ENCODE results near the gene LYPD6.

LYPD6 gene

DNA sequence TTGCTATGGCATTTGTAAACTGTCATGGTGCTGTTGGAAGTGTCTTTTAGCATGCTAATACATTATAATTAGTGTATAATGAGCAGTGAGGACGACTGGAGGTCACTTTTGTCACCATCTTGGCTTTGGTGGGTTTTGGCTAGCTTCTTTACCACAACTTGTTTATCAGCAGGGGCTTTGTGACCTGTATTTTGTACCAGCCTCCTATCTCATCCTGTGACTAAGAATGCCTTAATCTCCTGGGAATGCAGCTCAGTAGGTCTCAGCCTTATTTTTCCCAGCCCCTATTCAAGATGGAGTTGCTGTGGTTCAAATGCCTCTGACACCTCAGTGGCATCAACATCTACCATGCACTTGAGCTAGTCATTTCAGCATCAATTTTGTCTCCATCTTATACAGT lies 29.7 kb downstream of the LYPD6 start:
- H2AFZ ChIP-seq (ENCODE audit: low read length): 0 out of 2 replicates have a peak overlapping the region, but pooled peaks have one; percentile 16
- no peaks in the 10 kb centered on the region for H3K9me3 ChIP-seq (replicated peaks; ENCODE audit: insufficient read depth, low read length)
- H3K4me1 ChIP-seq (ENCODE audit: low read length): peaks cover 3% of the 10 kb centered on the region; the same call in 1 of the 2 replicates
- no peaks in the 10 kb centered on the region for H3K79me2 ChIP-seq (ENCODE audit: low read length)
- H3K9ac ChIP-seq (ENCODE audit: low read length): no peak overlapping the region
- H3K4me3 ChIP-seq (ENCODE audit: low read length): no peak overlapping the region
- no peak for DNase-seq
- no peaks in the 10 kb centered on the region for H3K27me3 ChIP-seq (replicated peaks; ENCODE audit: insufficient read depth, low read length)
- no peaks in the 10 kb centered on the region for H4K20me1 ChIP-seq (ENCODE audit: insufficient read depth, low read length)
- H3F3A ChIP-seq (ENCODE audit: insufficient read depth, low read length): no peaks in the 10 kb centered on the region
- H3K4me2 ChIP-seq (ENCODE audit: low read depth, low read length): no peak overlapping the region
- no peaks in the 10 kb centered on the region for H3K36me3 ChIP-seq (replicated peaks; ENCODE audit: insufficient read depth, low read length)
- H3K9me2 ChIP-seq (replicated peaks; ENCODE audit: insufficient read depth, low read length): no peaks in the 10 kb centered on the region
- H3K27ac ChIP-seq (ENCODE audit: low read length): no peak overlapping the region
- TF ChIP-seq EZH2 (optimal IDR thresholded peaks at IDR 0.05; ENCODE audit: low read depth, low read length): no peak
- TF ChIP-seq, protein P1, sequence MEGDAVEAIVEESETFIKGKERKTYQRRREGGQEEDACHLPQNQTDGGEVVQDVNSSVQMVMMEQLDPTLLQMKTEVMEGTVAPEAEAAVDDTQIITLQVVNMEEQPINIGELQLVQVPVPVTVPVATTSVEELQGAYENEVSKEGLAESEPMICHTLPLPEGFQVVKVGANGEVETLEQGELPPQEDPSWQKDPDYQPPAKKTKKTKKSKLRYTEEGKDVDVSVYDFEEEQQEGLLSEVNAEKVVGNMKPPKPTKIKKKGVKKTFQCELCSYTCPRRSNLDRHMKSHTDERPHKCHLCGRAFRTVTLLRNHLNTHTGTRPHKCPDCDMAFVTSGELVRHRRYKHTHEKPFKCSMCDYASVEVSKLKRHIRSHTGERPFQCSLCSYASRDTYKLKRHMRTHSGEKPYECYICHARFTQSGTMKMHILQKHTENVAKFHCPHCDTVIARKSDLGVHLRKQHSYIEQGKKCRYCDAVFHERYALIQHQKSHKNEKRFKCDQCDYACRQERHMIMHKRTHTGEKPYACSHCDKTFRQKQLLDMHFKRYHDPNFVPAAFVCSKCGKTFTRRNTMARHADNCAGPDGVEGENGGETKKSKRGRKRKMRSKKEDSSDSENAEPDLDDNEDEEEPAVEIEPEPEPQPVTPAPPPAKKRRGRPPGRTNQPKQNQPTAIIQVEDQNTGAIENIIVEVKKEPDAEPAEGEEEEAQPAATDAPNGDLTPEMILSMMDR (IDR thresholded peaks at IDR 0.05; ENCODE audit: low read length): no peak
- TF ChIP-seq EZH2phosphoT487 (IDR thresholded peaks at IDR 0.05; ENCODE audit: low read length): no peak

DNA sequence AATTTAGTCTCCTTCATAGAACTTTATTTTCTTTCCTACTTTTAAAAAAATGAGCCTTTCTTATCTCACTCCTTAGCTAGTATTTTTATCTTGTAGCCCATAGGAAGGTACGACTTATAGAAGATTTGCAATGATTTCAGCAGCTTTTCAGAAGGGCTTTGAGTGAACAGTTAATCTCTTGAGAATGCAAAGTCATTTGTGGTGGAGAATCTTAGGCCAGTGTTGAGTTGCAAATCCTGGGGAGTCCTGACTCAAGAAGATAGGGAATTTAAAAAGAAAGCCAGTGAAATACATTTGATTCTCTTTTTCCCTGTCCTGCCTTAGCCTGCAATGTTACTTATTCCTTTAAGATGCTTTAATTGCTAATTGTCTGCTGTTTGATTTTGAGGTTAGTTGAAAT lies 33.6 kb downstream of the LYPD6 start:
- no peaks in the 10 kb centered on the region for H3F3A ChIP-seq (ENCODE audit: insufficient read depth, low read length)
- H3K36me3 ChIP-seq (replicated peaks; ENCODE audit: insufficient read depth, low read length): no peaks in the 10 kb centered on the region
- no peaks in the 10 kb centered on the region for H3K9me3 ChIP-seq (replicated peaks; ENCODE audit: insufficient read depth, low read length)
- H3K9me2 ChIP-seq (replicated peaks; ENCODE audit: insufficient read depth, low read length): no peaks in the 10 kb centered on the region
- H2AFZ ChIP-seq (ENCODE audit: low read length): no peak overlapping the region
- no peak overlapping the region for H3K9ac ChIP-seq (ENCODE audit: low read length)
- H4K20me1 ChIP-seq (ENCODE audit: insufficient read depth, low read length): no peaks in the 10 kb centered on the region
- peaks cover 5% of the 10 kb centered on the region; the same call in 1 of the 2 replicates for H3K4me1 ChIP-seq (ENCODE audit: low read length)
- no peak overlapping the region for H3K4me2 ChIP-seq (ENCODE audit: low read depth, low read length)
- H3K27ac ChIP-seq (ENCODE audit: low read length): no peak overlapping the region
- no peaks in the 10 kb centered on the region for H3K27me3 ChIP-seq (replicated peaks; ENCODE audit: insufficient read depth, low read length)
- DNase-seq: no peak
- H3K79me2 ChIP-seq (ENCODE audit: low read length): no peaks in the 10 kb centered on the region
- no peak for TF ChIP-seq EZH2phosphoT487 (IDR thresholded peaks at IDR 0.05; ENCODE audit: low read length)
- TF ChIP-seq, protein P1 (IDR thresholded peaks at IDR 0.05; ENCODE audit: low read length): no peak
- TF ChIP-seq EZH2 (optimal IDR thresholded peaks at IDR 0.05; ENCODE audit: low read depth, low read length): no peak
- no peak overlapping the region for H3K4me3 ChIP-seq (ENCODE audit: low read length)

DNA sequence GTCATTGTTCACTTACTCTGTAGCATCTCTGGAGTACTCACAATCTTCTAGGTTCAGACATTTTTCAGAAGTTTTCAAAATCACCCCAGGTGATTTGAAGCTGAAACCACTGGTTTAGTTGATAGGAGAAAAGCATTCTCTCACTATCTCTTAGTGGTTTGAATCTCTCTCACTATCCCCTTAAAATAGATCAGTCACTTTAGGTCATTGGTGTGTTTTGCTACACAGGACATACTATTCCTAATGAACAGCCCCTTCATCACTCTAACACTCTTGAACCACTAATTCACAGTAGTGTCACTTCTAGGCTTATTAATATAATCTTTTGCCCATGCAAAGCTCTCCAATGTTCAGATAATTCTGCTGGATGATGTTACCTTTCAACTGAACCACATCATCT lies 34.5 kb downstream of the LYPD6 start:
- H3K79me2 ChIP-seq (ENCODE audit: low read length): no peaks in the 10 kb centered on the region
- no peaks in the 10 kb centered on the region for H3K9me2 ChIP-seq (replicated peaks; ENCODE audit: insufficient read depth, low read length)
- TF ChIP-seq EZH2 (optimal IDR thresholded peaks at IDR 0.05; ENCODE audit: low read depth, low read length) (no peak), EZH2phosphoT487 (IDR thresholded peaks at IDR 0.05; ENCODE audit: low read length) (no peak)
- TF ChIP-seq, protein P1 (IDR thresholded peaks at IDR 0.05; ENCODE audit: low read length): no peak
- H4K20me1 ChIP-seq (ENCODE audit: insufficient read depth, low read length): no peaks in the 10 kb centered on the region
- no peak overlapping the region for H3K4me2 ChIP-seq (ENCODE audit: low read depth, low read length)
- DNase-seq: peak; percentile 17
- H3K36me3 ChIP-seq (replicated peaks; ENCODE audit: insufficient read depth, low read length): no peaks in the 10 kb centered on the region
- H3F3A ChIP-seq (ENCODE audit: insufficient read depth, low read length): no peaks in the 10 kb centered on the region
- H3K4me3 ChIP-seq (ENCODE audit: low read length): no peak overlapping the region
- H3K27ac ChIP-seq (ENCODE audit: low read length): no peak overlapping the region
- no peak overlapping the region for H3K9ac ChIP-seq (ENCODE audit: low read length)
- H3K9me3 ChIP-seq (replicated peaks; ENCODE audit: insufficient read depth, low read length): no peaks in the 10 kb centered on the region
- H3K27me3 ChIP-seq (replicated peaks; ENCODE audit: insufficient read depth, low read length): no peaks in the 10 kb centered on the region
- H3K4me1 ChIP-seq (ENCODE audit: low read length): peaks cover 5% of the 10 kb centered on the region; the same call in 1 of the 2 replicates
- no peak overlapping the region for H2AFZ ChIP-seq (ENCODE audit: low read length)

Data from MM.1S (cell line).